HG03354 (cell line): Measurements from ENCODE around the gene CLEC2D.
"Not testable (repeated sequence)": the region's sequence is repeated elsewhere in the genome, so short reads cannot be mapped to it uniquely, and the experiment has no call there.

Experiments
- ATAC-seq: cut with Tn5 transposase; IDR thresholded peaks from one replicate; pipeline ENCODE4 v1.9.1; 2021; ENCODE audit warnings: mild to moderate bottlenecking; ENCODE audit not compliant: unreplicated experiment, poor library complexity, severe bottlenecking

Gene CLEC2D

GRCh38 chr12:9697619-9698018 lies 28.1 kb downstream of the CLEC2D start:
- ATAC-seq, result no peak

GRCh38 chr12:9698681-9699080 lies 29.2 kb downstream of the CLEC2D start:
- ATAC-seq, result no peak

GRCh38 chr12:9699269-9699897 lies 29.9 kb downstream of the CLEC2D start:
- ATAC-seq, result no peak

GRCh38 chr12:9699898-9700605 lies 30.5 kb downstream of the CLEC2D start:
- ATAC-seq, result no peak

GRCh38 chr12:9700606-9700956 lies 31.1 kb downstream of the CLEC2D start:
- ATAC-seq, result no peak

GRCh38 chr12:9701380-9702154 lies 32.1 kb downstream of the CLEC2D start:
- peak; percentile 45 for ATAC-seq

GRCh38 chr12:9702255-9702654 lies 32.7 kb downstream of the CLEC2D start:
- peak; percentile 22 for ATAC-seq

GRCh38 chr12:9704561-9704960 lies 35.0 kb downstream of the CLEC2D start:
- not testable (repeated sequence) for ATAC-seq

GRCh38 chr12:9706086-9706685 lies 36.7 kb downstream of the CLEC2D start:
- no peak for ATAC-seq

GRCh38 chr12:9707356-9707755 lies 37.8 kb downstream of the CLEC2D start:
- no peak for ATAC-seq

- ATAC-seq, result no peak
Measured at GRCh38 chr12:9707864-9708808, 38.6 kb downstream of the CLEC2D start.

- no peak for ATAC-seq
Measured at GRCh38 chr12:9708853-9709252, 39.3 kb downstream of the CLEC2D start.

GRCh38 chr12:9710584-9711375 lies 41.3 kb downstream of the CLEC2D start:
- no peak for ATAC-seq

GRCh38 chr12:9711664-9712063 lies 42.2 kb downstream of the CLEC2D start:
- ATAC-seq, result no peak

- ATAC-seq, result peak; percentile 83
Measured at GRCh38 chr12:9713032-9713558, 43.6 kb downstream of the CLEC2D start.

GRCh38 chr12:9717070-9717925 lies 47.8 kb downstream of the CLEC2D start:
- no peak for ATAC-seq

- no peak for ATAC-seq
Measured at GRCh38 chr12:9718968-9719367, 49.5 kb downstream of the CLEC2D start.

- no peak for ATAC-seq
Measured at GRCh38 chr12:9719790-9720189, 50.3 kb downstream of the CLEC2D start.
